Coronary artery (tissue), 2 donors: ENCODE data around the gene P2RY6.
"Not testable (repeated sequence)": the region's sequence is repeated elsewhere in the genome, so short reads cannot be mapped to it uniquely, and the experiment has no call there.

Experiments
- DNase-seq: peaks from one replicate; pipeline ENCODE4 v3.0.0-alpha.2; 2017; ENCODE audit warnings: low spot score
- H3K27ac ChIP-seq, 2 donors: fragments of 200-600 bp; sonication (generic); one replicate each; pipeline ENCODE4 v1.5.1; 2016 to 2019
- H3K4me3 ChIP-seq: fragments of 200-600 bp; sonication (generic); 2 replicates; pipeline ENCODE4 v1.5.1; 2016; ENCODE audit warnings: mild to moderate bottlenecking, moderate library complexity
- TF ChIP-seq, protein P1 (sequence below): fragments of 200-600 bp; sonication (generic); IDR thresholded peaks from one replicate; pipeline ENCODE4 v1.5.1; 2019; ENCODE audit warnings: antibody characterized with exemption

The P2RY6 gene

DNA sequence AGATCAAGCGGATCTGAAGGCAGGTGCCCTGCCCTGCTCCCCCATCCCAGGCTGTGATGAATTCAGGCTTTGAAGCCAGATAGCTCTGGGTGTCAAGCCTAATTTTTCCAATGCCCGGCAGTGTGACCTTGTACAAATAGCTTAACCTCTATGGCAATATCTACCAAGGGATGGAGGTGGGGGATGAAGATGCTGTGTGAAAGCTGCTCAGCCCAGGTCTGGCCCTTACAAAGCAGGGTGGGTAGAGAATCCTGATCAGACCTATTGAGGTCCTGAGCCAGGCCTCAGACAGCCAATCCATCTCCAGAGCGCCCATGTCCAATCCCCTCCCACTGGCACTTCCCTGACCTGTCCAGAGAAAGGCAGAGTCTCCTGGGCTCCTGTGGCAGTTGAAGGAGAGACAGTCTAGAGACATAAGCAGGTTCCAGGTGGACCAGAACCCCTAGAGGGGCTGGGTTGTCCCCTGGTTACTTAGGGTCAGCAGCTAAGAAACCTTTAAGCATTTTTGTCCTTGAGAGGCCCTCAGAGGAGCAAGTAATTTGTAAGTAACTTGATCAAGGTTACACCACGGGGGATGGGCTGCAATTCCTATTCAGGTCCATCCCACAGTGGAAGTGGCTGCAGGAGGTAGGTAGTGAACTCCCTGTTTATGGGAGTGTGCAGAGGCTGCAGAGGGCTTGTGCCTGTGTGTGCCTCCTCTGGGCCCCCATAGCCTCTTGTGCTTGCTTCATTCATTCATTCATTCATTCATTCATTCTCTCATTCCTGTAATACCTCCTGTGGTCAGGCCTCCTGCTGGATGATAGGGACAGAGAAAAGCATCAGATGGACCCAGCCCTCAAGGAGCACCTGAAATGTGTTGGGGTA is 43.6 kb upstream of the P2RY6 start:
- Histone ChIP-seq H3K27ac (no peak overlapping the region), H3K4me3 (no peak overlapping the region)
- TF ChIP-seq, protein P1, sequence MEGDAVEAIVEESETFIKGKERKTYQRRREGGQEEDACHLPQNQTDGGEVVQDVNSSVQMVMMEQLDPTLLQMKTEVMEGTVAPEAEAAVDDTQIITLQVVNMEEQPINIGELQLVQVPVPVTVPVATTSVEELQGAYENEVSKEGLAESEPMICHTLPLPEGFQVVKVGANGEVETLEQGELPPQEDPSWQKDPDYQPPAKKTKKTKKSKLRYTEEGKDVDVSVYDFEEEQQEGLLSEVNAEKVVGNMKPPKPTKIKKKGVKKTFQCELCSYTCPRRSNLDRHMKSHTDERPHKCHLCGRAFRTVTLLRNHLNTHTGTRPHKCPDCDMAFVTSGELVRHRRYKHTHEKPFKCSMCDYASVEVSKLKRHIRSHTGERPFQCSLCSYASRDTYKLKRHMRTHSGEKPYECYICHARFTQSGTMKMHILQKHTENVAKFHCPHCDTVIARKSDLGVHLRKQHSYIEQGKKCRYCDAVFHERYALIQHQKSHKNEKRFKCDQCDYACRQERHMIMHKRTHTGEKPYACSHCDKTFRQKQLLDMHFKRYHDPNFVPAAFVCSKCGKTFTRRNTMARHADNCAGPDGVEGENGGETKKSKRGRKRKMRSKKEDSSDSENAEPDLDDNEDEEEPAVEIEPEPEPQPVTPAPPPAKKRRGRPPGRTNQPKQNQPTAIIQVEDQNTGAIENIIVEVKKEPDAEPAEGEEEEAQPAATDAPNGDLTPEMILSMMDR = no peak
- DNase-seq = peak; percentile 49

DNA sequence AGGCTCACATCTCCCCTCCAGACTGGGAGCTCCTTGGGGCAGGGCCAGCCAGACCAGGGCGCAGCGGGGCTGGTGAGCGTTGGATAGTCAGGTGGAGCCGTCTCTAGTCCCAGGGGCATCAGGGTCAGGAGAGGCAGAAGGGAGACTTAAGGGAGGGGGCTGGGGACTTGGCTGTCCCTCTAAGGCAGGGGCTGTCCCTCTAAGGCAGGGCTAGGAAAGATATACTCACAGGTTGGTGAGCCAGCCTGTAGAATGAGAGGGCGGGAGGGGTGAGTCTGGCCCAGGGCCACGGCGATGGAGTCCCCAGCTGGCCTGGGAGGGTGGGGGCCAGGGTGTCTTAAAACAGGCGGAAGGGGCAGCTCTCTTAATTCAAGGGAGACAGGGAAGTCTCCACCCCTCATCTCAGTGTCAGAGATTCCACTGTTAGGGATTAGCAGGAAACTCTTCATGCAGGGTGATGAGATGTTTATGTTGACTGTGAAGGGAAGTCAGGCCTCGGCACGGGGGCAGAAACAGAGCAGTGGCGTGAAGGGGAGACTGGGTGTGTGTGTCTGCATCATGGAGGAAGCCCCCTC is 42.7 kb upstream of the P2RY6 start:
- peak; percentile 59 for DNase-seq
- H3K27ac ChIP-seq = no peak overlapping the region
- TF ChIP-seq, protein P1 = no peak
- no peak overlapping the region for H3K4me3 ChIP-seq

DNA sequence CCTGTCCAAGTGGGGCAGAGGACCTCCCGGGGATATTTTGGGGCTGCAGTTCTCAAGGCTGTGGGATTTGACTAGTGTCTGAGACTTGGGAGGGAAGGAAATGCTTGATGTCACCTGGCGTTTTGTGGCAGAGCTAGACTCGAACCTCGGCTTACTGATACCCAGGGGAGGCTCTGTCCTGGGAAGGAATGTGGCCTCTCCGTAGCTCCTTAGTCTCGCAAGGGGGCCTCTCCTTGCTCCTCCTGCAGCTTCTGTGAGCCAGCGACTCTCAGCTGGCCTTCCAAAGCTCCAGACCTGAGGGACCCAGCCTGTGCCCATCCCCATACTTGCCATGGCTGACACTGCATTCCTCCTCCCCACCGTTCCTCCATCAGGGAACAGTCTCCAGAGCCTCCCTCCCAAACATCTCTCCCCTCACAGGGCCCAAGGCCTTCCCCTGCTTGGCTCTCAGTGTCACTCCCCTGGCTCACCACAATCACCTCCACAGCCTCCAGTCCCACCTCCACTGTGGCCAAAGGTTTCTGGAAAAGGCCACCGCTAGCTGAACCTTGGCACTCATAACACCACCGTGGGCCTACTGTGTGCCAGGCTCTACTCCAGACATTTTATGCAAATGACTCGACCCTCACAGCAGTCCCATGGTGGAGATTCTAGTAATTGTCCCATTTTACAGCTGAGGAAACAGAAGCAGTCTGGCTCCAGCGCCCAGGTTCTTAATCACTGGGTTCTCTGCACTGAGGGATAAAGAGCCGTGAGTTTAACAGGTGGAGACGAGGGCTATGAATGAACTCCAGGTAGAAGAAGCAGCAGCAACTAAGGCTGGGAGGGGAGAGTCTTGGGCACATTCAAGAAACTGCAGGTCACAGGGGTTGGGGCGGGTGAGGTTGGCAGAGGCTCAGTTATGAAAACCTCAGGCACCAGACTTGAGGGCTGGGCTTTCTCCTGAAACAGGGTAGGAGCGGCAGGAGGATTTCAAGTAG is 42.0 kb upstream of the P2RY6 start:
- H3K27ac ChIP-seq = no peak overlapping the region
- TF ChIP-seq, protein P1 = no peak
- no peak overlapping the region for H3K4me3 ChIP-seq
- peak; percentile 62 for DNase-seq

DNA sequence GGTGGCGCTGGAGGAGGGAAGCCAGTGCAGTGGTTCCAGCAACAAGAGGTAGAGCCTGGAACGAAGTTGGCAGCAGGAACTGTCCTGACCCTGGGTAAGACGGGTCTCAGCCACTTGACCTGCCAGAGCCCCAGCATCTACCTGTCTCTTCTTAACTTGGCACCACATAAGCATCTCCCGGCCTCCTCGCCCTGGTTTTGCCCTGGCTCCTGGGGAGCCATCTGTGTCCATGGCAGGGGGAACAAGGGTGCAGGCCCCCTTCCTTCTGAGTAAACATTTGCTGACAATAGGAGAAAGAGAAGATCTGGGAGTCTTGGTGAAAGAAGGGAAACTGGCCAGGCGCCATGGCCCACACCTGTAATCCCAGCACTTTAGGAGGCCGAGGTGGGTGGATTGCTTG is 41.2 kb upstream of the P2RY6 start:
- DNase-seq = peak; percentile 71
- TF ChIP-seq, protein P1 = no peak

DNA sequence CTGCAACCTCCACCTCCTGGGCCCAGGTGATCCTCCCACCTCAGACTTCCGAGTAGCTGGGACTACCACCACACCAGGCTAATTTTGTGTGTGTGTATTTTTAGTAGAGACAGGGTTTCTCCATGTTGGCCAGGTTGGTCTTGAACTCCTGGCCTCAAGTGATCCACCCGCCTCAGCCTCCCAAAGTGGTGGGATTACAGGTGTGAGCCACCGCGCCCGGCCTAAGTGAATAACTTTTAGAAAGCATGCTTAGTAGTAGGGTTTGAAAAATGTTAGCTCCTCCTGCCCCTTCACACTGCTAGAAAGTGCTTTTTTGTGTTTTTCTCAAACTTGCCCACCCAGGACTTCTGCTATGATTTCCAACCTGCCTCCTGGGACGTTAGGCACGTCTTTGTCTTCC is 39.7 kb upstream of the P2RY6 start:
- DNase-seq, H3K27ac ChIP-seq, H3K4me3 ChIP-seq: not testable (repeated sequence)

More for the DNA sequence above, 41.2 kb upstream of the P2RY6 start:
- Histone ChIP-seq H3K27ac (no peak overlapping the region), H3K4me3 (no peak overlapping the region)

DNA sequence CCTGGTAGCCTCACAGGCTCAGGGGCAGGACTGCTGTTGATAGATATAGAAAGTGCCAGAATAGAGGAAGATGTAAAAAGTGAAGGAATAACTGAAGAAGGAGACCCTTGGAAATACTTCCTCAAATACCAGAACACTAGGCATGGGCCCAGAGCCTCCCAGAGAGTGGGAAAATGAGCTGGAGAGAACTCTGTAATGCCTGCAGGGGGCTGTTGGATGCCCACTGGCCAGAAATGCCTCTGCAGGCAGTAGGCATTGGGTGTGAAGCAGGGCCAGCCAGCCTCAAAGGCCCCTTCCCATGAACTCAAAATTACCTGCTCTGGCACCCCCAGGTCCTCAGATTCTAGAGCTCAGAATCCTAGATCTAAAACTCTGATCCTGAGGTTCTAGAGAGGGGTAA is 38.9 kb upstream of the P2RY6 start:
- H3K27ac ChIP-seq = no peak overlapping the region
- TF ChIP-seq, protein P1 = no peak
- peak; percentile 35 for DNase-seq

More for the DNA sequence above, 38.9 kb upstream of the P2RY6 start:
- no peak overlapping the region for H3K4me3 ChIP-seq
